PC-9 (cell line): Measurements from ENCODE around the gene PRRT1B. TPM values are rescaled to one million over a fixed set of nuclear protein-coding genes. Genes with fewer than 3 reads are reported as not detected.

ENCODE experiments used
- BruUV-seq: library from RNA; stranded (reverse); fragments of 400-500 nt; replicated peaks from 2 replicates; lab custom pipeline; 2021; lab: Mats Ljungman, UMichigan
- CTCF ChIA-PET: fragments of 300-600 bp; sonication (Branson Sonifier 250); formaldehyde crosslinking; loops from one replicate; lab custom pipeline; 2022; ENCODE audit warnings: antibody characterized with exemption; lab: Charles Lee
- POLR2A ChIA-PET: fragments of 300-600 bp; sonication (Branson Sonifier 250); formaldehyde crosslinking; loops from one replicate; lab custom pipeline; 2022; ENCODE audit warnings: antibody characterized with exemption; ENCODE audit not compliant: unreplicated experiment; lab: Charles Lee
- DNase-seq, 2 experiments: peaks; one replicate each; pipeline versions ENCODE4 v3.0.0 to v3.0.0-alpha.2; 2015 to 2022; ENCODE audit warnings: mixed read lengths in 1 of 2
- H2AFZ ChIP-seq: fragments of 200-600 bp; sonication (generic); 2 replicates; pipeline ENCODE4 v1.8.1; 2017; ENCODE audit warnings: antibody characterized with exemption
- H3F3A ChIP-seq: fragments of 200-600 bp; sonication (generic); 2 replicates; pipeline ENCODE4 v1.8.1; 2017; ENCODE audit warnings: antibody characterized with exemption, mild to moderate bottlenecking, low read depth; ENCODE audit not compliant: insufficient read depth
- H3K27ac ChIP-seq: fragments of 200-600 bp; sonication (generic); 2 replicates; pipeline ENCODE4 v1.6.1; 2016; ENCODE audit warnings: mixed run types
- H3K27me3 ChIP-seq: fragments of 200-600 bp; sonication (generic); 2 replicates; pipeline ENCODE4 v1.6.1; 2016; ENCODE audit warnings: low read depth, mixed run types; ENCODE audit not compliant: insufficient read depth
- H3K36me3 ChIP-seq: fragments of 200-600 bp; sonication (generic); 2 replicates; pipeline ENCODE4 v1.6.1; 2016; ENCODE audit warnings: low read depth, mixed run types
- H3K4me1 ChIP-seq: fragments of 200-600 bp; sonication (generic); replicated peaks from 2 replicates; pipeline ENCODE4 v1.6.1; 2016; ENCODE audit warnings: mixed run types; ENCODE audit not compliant: insufficient read depth
- H3K4me2 ChIP-seq: fragments of 200-600 bp; sonication (generic); 2 replicates; pipeline ENCODE4 v1.6.1; 2017; ENCODE audit warnings: mixed run types
- H3K4me3 ChIP-seq: fragments of 200-600 bp; sonication (generic); 2 replicates; pipeline ENCODE4 v1.6.1; 2016; ENCODE audit warnings: mixed run types
- H3K79me2 ChIP-seq: fragments of 200-600 bp; sonication (generic); 2 replicates; pipeline ENCODE4 v1.6.1; 2017; ENCODE audit warnings: low read depth, mixed run types
- H3K9me2 ChIP-seq: fragments of 200-600 bp; sonication (generic); 2 replicates; pipeline ENCODE4 v1.8.1; 2017; ENCODE audit warnings: mild to moderate bottlenecking; ENCODE audit not compliant: insufficient read depth
- H3K9me3 ChIP-seq: fragments of 200-600 bp; sonication (generic); 2 replicates; pipeline ENCODE4 v1.8.1; 2016; ENCODE audit warnings: low read depth; ENCODE audit not compliant: insufficient read depth
- H4K20me1 ChIP-seq: fragments of 200-600 bp; sonication (generic); 2 replicates; pipeline ENCODE4 v1.8.1; 2017; ENCODE audit not compliant: insufficient read depth
- CTCF ChIP-seq: fragments of 200-600 bp; sonication (generic); conservative IDR thresholded peaks from 2 replicates; pipeline ENCODE4 v1.6.1; 2017; ENCODE audit warnings: mixed run types, antibody characterized with exemption, mild to moderate bottlenecking, moderate library complexity
- EZH2 ChIP-seq: fragments of 200-600 bp; sonication (generic); IDR thresholded peaks from 2 replicates; pipeline ENCODE4 v1.8.0; 2017; ENCODE audit warnings: antibody characterized with exemption, low read depth
- intact Hi-C: fragments of 100-400 bp; cut with micrococcal nuclease; formaldehyde crosslinking; loops from one replicate; pipeline ENCODE4 v1.10.0; 2022; ENCODE audit not compliant: unreplicated experiment
- total RNA-seq: library from RNA; stranded (reverse); gene quantifications from 2 replicates; pipeline ENCODE4 v1.2.3, GENCODE V29; 2021

PRRT1B gene
- total RNA-seq, 1 experiment from 2014 or later: not detected

DNA sequence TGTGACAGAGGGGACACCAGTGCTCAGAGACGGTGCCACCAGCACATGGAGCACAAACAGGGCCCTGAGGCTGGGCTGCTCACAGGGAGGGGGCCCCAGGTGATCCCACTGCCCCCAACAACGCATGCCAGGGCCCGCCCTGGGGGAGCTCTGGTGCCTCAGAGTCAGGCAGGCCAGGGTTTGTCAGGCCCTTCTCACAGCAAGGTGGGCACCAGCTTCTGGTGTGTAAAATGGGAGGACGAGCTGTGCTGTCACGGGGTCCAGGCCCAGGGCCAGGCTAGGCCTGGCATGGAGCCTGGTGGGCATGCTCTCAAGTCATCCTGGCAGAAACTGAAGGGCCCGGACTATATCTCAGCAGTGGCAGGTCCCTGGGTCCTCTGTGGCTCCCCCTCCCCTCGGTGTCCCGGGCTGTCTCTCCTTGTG is 34.5 kb downstream of the PRRT1B start:
- POLR2A ChIA-PET: no interaction called here
- H3K27ac ChIP-seq: no peak overlapping the region

DNA sequence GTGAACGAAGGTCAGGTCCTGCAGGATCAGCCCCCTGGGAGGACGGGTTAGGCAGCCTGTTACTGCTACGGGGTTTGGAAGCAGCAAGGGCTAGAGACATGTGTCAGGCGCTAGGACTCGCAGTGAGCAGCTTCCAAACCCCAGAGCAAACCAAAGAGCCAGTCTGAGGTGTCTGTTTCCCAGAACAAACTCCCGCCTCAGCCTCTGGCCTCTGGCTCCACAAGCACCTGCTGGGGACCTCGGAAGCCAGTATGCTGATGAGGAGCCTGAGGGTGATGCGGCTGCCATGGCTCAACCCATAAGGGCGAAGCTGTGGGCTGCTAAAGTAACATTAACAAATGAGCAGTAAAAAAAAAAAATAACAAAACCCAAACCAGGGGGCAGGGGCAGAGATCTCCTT is 35.0 kb downstream of the PRRT1B start:
- Histone ChIP-seq H3K79me2 (no peaks in the 10 kb centered on the region), H3K27ac (no peak overlapping the region), H3K4me1 (no peaks in the 10 kb centered on the region), H3K4me3 (no peak overlapping the region), H3K9me2 (no peaks in the 10 kb centered on the region), H4K20me1 (no peaks in the 10 kb centered on the region), H2AFZ (no peak overlapping the region), H3K4me2 (no peak overlapping the region), H3K9me3 (no peaks in the 10 kb centered on the region), H3K27me3 (no peaks in the 10 kb centered on the region), H3F3A (no peaks in the 10 kb centered on the region), H3K36me3 (no peaks in the 10 kb centered on the region)
- no peak for DNase-seq
- CTCF ChIA-PET: interaction anchor here (0.6 kb wide), 1 partner anchor 29 kb away, joined by 3 read pairs; no protein-coding TSS in a partner anchor
- TF ChIP-seq CTCF: no peak
- TF ChIP-seq EZH2: no peak
- BruUV-seq: no TSS peak
- POLR2A ChIA-PET: no interaction called here
- intact Hi-C loops: no loop called here

More for the DNA sequence above, 34.5 kb downstream of the PRRT1B start:
- Histone ChIP-seq H3K9me2 (no peaks in the 10 kb centered on the region), H3K36me3 (no peaks in the 10 kb centered on the region), H3K4me1 (no peaks in the 10 kb centered on the region), H3K4me3 (no peak overlapping the region), H4K20me1 (no peaks in the 10 kb centered on the region), H3K4me2 (no peak overlapping the region), H3K27me3 (no peaks in the 10 kb centered on the region), H3F3A (no peaks in the 10 kb centered on the region), H2AFZ (no peak overlapping the region), H3K9me3 (no peaks in the 10 kb centered on the region), H3K79me2 (no peaks in the 10 kb centered on the region)
- DNase-seq: no peak
- CTCF ChIA-PET: no interaction called here
- no TSS peak for BruUV-seq
- TF ChIP-seq EZH2 (no peak), CTCF (no peak)
- intact Hi-C loops: no loop called here

DNA sequence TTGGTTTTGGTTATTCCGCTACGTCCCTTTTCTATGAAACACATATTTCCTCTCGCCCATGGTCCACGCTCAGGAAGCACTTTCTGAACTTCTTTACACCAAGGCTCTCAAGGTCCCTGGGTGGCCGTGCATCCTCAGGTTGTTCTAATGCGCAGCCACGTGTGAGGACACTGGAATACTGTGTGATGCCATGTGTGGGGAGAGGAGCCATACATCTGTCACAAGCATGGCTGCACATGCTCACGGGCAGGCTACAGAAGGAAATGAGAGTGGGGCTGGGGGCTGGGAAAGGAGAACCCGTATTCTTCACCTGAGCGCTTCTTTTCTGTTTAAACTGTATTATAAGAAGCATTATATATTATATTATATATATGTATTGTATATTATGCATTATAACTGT is 36.7 kb downstream of the PRRT1B start:
- no peaks in the 10 kb centered on the region for H3K9me3 ChIP-seq
- H3K27ac ChIP-seq: no peak overlapping the region
- intact Hi-C loops: no loop called here
- no peak overlapping the region for H3K4me3 ChIP-seq
- no peaks in the 10 kb centered on the region for H3K4me1 ChIP-seq
- no peak for DNase-seq
- H3K79me2 ChIP-seq: no peaks in the 10 kb centered on the region
- no peaks in the 10 kb centered on the region for H4K20me1 ChIP-seq
- CTCF ChIA-PET: no interaction called here
- no peak for TF ChIP-seq CTCF
- no peak for TF ChIP-seq EZH2
- no peak overlapping the region for H3K4me2 ChIP-seq
- no peaks in the 10 kb centered on the region for H3K9me2 ChIP-seq
- no peak overlapping the region for H2AFZ ChIP-seq
- H3K27me3 ChIP-seq: no peaks in the 10 kb centered on the region
- H3F3A ChIP-seq: no peaks in the 10 kb centered on the region
- no peaks in the 10 kb centered on the region for H3K36me3 ChIP-seq
- no TSS peak for BruUV-seq
- POLR2A ChIA-PET: no interaction called here
